ENCODE results near the gene ZNF160.

Gene ZNF160

DNA sequence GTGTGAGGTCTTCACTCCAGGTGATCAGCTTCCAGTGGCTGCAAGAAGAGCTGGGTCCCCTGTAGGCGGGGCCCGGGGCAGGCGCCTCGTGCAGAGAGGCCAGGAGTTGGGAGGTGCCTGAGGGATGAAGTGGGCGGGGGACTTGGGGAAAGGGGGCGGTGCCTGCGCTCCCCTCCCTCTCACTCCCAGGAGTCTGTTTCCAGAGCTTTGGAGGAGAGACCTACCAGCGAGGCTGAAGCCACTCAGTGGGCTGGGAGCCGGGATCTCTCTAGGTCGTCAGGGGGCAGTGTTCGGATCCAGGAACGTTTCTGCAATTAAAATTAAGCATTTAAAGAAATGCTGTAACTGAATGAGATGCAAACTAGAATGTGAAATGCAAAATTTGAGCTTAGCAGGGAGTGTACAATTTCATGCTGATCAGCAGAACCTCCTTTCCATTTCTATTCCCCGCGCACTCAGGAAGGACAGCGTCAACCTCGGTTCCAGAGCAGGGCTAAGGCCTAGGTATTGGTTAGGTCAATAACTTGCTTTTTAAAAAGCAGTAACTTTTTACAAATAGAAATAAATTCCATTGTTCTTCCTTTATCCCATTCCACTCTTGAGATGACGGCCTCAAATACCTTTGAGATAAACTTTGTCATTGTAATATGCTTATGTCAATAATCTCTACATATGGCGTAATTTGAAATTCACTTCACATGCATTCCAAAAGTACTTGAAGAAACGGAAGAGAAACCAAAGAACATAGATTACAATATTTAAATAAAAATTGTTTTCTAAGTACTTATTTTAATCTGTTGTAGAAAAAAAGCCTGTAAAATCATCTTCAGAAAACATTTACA is 11.6 kb downstream of the ZNF160 start:
- H3K27me3 ChIP-seq (ENCODE audit: insufficient read depth, low read length) = no peaks in the 10 kb centered on the region
- H3K4me2 ChIP-seq (ENCODE audit: low read length) = no peak overlapping the region
- H2BK5ac ChIP-seq (ENCODE audit: low read depth, low read length, poor library complexity) = no peak overlapping the region
- no peak overlapping the region for H3K9ac ChIP-seq (ENCODE audit: low read length)
- H3K36me3 ChIP-seq (ENCODE audit: control insufficient read depth in 1 of 2, insufficient read depth in 2 of 2, low read length in 2 of 2) = peaks cover 20 to 31% of the 10 kb centered on the region in 2 experiments
- WGBS (ENCODE audit: extremely low coverage, insufficient coverage, insufficient read length) = no CpG with 5 or more reads among the region's 19 CpGs
- no peak overlapping the region for H4K8ac ChIP-seq (ENCODE audit: low read depth, low read length)
- H3K4me1 ChIP-seq (ENCODE audit: control insufficient read depth in 1 of 2, insufficient read depth in 2 of 2, low read length in 2 of 2) = peaks cover 2% of the 10 kb centered on the region in 2 experiments
- H3K9me3 ChIP-seq (ENCODE audit: insufficient read depth, low read depth, low read length) = no peaks in the 10 kb centered on the region
- no peak overlapping the region for H2BK120ac ChIP-seq (ENCODE audit: insufficient read depth, low read length, poor library complexity)
- no peak overlapping the region for H3K18ac ChIP-seq (ENCODE audit: low read length)
- no peak overlapping the region for H4K12ac ChIP-seq (ENCODE audit: low read depth, low read length)
- no peak overlapping the region for H2BK12ac ChIP-seq (ENCODE audit: low read length)
- no peak overlapping the region for H3K23ac ChIP-seq (ENCODE audit: low read length)
- no peak overlapping the region for H2AK5ac ChIP-seq (ENCODE audit: low read length)
- H4K91ac ChIP-seq (ENCODE audit: low read depth, low read length) = no peak overlapping the region
- H2AFZ ChIP-seq (ENCODE audit: insufficient read depth, low read length, poor library complexity) = no peak overlapping the region
- no peaks in the 10 kb centered on the region for H3K79me2 ChIP-seq (ENCODE audit: control insufficient read depth, insufficient read depth, low read length, poor library complexity)
- H3K79me1 ChIP-seq (ENCODE audit: low read length) = no peaks in the 10 kb centered on the region
- no peak overlapping the region for H3K4me3 ChIP-seq (ENCODE audit: low read depth, low read length)
- H3K4ac ChIP-seq (ENCODE audit: low read depth, low read length) = no peak overlapping the region
- DNase-seq = no peak
- H3K14ac ChIP-seq (ENCODE audit: low read length) = no peak overlapping the region
- no peak overlapping the region for H3K27ac ChIP-seq (ENCODE audit: low read depth, low read length)

DNA sequence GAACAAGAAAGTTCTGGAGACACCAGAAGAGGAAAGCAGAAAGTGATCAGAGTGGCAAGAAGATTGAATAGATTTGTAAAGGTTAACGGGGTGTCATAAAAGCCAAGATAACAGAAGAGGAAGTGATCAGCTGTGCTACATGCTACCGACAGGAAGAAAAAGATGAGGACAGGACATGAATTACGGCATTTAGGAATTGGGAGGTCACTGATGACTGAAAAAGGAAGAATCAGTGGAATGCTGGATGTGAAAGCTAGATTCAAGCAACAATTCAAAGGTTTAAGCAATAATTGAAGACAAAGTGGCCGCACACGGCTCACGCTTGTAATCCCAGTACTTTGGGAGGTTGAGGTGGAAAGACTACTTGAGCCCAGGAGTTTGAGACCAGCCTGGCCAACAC is 15.1 kb downstream of the ZNF160 start:
- Histone ChIP-seq H3K14ac (ENCODE audit: low read length) (no peak overlapping the region), H3K27me3 (ENCODE audit: insufficient read depth, low read length) (no peaks in the 10 kb centered on the region), H2BK5ac (ENCODE audit: low read depth, low read length, poor library complexity) (no peak overlapping the region), H2BK120ac (ENCODE audit: insufficient read depth, low read length, poor library complexity) (no peak overlapping the region), H3K4me2 (ENCODE audit: low read length) (no peak overlapping the region), H4K12ac (ENCODE audit: low read depth, low read length) (no peak overlapping the region), H3K4me3 (ENCODE audit: low read depth, low read length) (no peak overlapping the region), H3K79me2 (ENCODE audit: control insufficient read depth, insufficient read depth, low read length, poor library complexity) (no peaks in the 10 kb centered on the region), H3K9ac (ENCODE audit: low read length) (no peak overlapping the region), H3K18ac (ENCODE audit: low read length) (no peak overlapping the region), H4K91ac (ENCODE audit: low read depth, low read length) (no peak overlapping the region), H3K79me1 (ENCODE audit: low read length) (no peaks in the 10 kb centered on the region), H3K23ac (ENCODE audit: low read length) (no peak overlapping the region), H3K4ac (ENCODE audit: low read depth, low read length) (no peak overlapping the region), H3K4me1 (ENCODE audit: control insufficient read depth in 1 of 2, insufficient read depth in 2 of 2, low read length in 2 of 2) (no peaks in the 10 kb centered on the region), H2BK12ac (ENCODE audit: low read length) (no peak overlapping the region), H3K27ac (ENCODE audit: low read depth, low read length) (no peak overlapping the region), H3K9me3 (ENCODE audit: insufficient read depth, low read depth, low read length) (no peaks in the 10 kb centered on the region), H2AFZ (ENCODE audit: insufficient read depth, low read length, poor library complexity) (no peak overlapping the region), H2AK5ac (ENCODE audit: low read length) (no peak overlapping the region), H3K36me3 (ENCODE audit: control insufficient read depth in 1 of 2, insufficient read depth in 2 of 2, low read length in 2 of 2) (peaks cover 38 to 49% of the 10 kb centered on the region in 2 experiments), H4K8ac (ENCODE audit: low read depth, low read length) (no peak overlapping the region)
- DNase-seq = peak in 1 of 2 donors; percentile 42
- no CpG with 5 or more reads among the region's 6 CpGs for WGBS (ENCODE audit: extremely low coverage, insufficient coverage, insufficient read length)

DNA sequence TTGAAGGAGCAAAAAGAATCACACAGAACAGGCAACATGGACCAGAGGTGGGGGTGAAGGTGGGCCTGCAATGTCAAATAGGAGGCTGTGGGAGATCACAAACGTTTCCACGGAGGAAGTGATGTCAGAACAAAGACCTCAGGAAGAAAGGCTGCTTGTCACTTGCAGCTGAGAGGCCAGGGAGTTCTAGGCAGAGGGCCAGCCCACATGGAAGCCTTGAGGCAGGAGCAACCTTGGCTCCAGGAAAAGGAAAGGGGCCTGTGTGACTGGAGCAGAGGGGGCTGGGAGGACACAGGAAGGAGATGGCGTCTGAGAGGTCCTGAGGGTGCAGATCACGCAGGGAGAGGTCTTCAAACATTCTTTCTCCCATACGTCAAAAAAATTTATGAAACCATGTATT is 16.3 kb downstream of the ZNF160 start:
- Histone ChIP-seq H3K79me2 (ENCODE audit: control insufficient read depth, insufficient read depth, low read length, poor library complexity) (no peaks in the 10 kb centered on the region), H3K4me1 (ENCODE audit: control insufficient read depth in 1 of 2, insufficient read depth in 2 of 2, low read length in 2 of 2) (no peaks in the 10 kb centered on the region), H3K27ac (ENCODE audit: low read depth, low read length) (no peak overlapping the region), H3K4ac (ENCODE audit: low read depth, low read length) (no peak overlapping the region), H2AFZ (ENCODE audit: insufficient read depth, low read length, poor library complexity) (no peak overlapping the region), H4K91ac (ENCODE audit: low read depth, low read length) (no peak overlapping the region), H2BK5ac (ENCODE audit: low read depth, low read length, poor library complexity) (no peak overlapping the region), H3K36me3 (ENCODE audit: control insufficient read depth in 1 of 2, insufficient read depth in 2 of 2, low read length in 2 of 2) (peaks cover 38 to 57% of the 10 kb centered on the region in 2 experiments), H4K8ac (ENCODE audit: low read depth, low read length) (no peak overlapping the region), H3K79me1 (ENCODE audit: low read length) (no peaks in the 10 kb centered on the region), H3K23ac (ENCODE audit: low read length) (no peak overlapping the region), H3K9me3 (ENCODE audit: insufficient read depth, low read depth, low read length) (no peaks in the 10 kb centered on the region), H2BK120ac (ENCODE audit: insufficient read depth, low read length, poor library complexity) (no peak overlapping the region), H2AK5ac (ENCODE audit: low read length) (no peak overlapping the region), H3K9ac (ENCODE audit: low read length) (no peak overlapping the region), H3K4me2 (ENCODE audit: low read length) (no peak overlapping the region), H3K27me3 (ENCODE audit: insufficient read depth, low read length) (no peaks in the 10 kb centered on the region), H3K14ac (ENCODE audit: low read length) (no peak overlapping the region), H3K18ac (ENCODE audit: low read length) (no peak overlapping the region), H3K4me3 (ENCODE audit: low read depth, low read length) (no peak overlapping the region), H4K12ac (ENCODE audit: low read depth, low read length) (no peak overlapping the region), H2BK12ac (ENCODE audit: low read length) (no peak overlapping the region)
- no peak for DNase-seq
- 100% methylated on average over 1 of the region's 5 CpGs for WGBS (ENCODE audit: extremely low coverage, insufficient coverage, insufficient read length)

DNA sequence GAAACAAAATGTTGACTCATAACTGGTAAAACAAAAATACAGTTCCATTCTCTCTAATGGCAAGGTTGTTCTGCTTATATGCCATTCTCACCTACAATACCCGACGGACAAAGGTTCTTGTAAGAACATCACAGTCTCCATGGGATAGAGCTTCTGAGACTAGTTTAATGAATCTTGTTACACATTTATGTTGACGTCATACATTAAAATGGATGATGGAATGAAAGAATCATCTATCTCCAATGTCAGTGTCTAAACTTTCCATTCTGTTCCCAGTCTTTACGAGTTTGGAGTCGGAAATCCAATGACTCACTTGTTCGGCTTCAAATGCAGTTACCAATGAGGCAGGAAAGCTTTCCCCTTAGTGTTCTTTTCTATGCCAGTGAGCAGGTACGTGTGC is 17.7 kb downstream of the ZNF160 start:
- Histone ChIP-seq H3K9me3 (ENCODE audit: insufficient read depth, low read depth, low read length) (no peaks in the 10 kb centered on the region), H3K27me3 (ENCODE audit: insufficient read depth, low read length) (no peaks in the 10 kb centered on the region), H2AK5ac (ENCODE audit: low read length) (no peak overlapping the region), H2AFZ (ENCODE audit: insufficient read depth, low read length, poor library complexity) (no peak overlapping the region), H3K79me2 (ENCODE audit: control insufficient read depth, insufficient read depth, low read length, poor library complexity) (no peaks in the 10 kb centered on the region), H3K4me1 (ENCODE audit: control insufficient read depth in 1 of 2, insufficient read depth in 2 of 2, low read length in 2 of 2) (no peaks in the 10 kb centered on the region), H3K18ac (ENCODE audit: low read length) (no peak overlapping the region), H3K4ac (ENCODE audit: low read depth, low read length) (no peak overlapping the region), H3K14ac (ENCODE audit: low read length) (no peak overlapping the region), H3K23ac (ENCODE audit: low read length) (no peak overlapping the region), H2BK12ac (ENCODE audit: low read length) (no peak overlapping the region), H3K9ac (ENCODE audit: low read length) (no peak overlapping the region), H4K8ac (ENCODE audit: low read depth, low read length) (no peak overlapping the region), H3K4me3 (ENCODE audit: low read depth, low read length) (no peak overlapping the region), H3K27ac (ENCODE audit: low read depth, low read length) (no peak overlapping the region), H2BK5ac (ENCODE audit: low read depth, low read length, poor library complexity) (no peak overlapping the region), H4K12ac (ENCODE audit: low read depth, low read length) (no peak overlapping the region), H3K79me1 (ENCODE audit: low read length) (no peaks in the 10 kb centered on the region), H3K36me3 (ENCODE audit: control insufficient read depth in 1 of 2, insufficient read depth in 2 of 2, low read length in 2 of 2) (peaks cover 26 to 46% of the 10 kb centered on the region in 2 experiments), H2BK120ac (ENCODE audit: insufficient read depth, low read length, poor library complexity) (no peak overlapping the region), H4K91ac (ENCODE audit: low read depth, low read length) (no peak overlapping the region), H3K4me2 (ENCODE audit: low read length) (no peak overlapping the region)
- no peak for DNase-seq
- no CpG with 5 or more reads among the region's 7 CpGs for WGBS (ENCODE audit: extremely low coverage, insufficient coverage, insufficient read length)

Data from trophoblast cell (in vitro differentiated cells and primary cell).